Choroid plexus epithelial cell (primary cell): ENCODE measurements around the gene PLD1.
A peak's percentile ranks its signal among the peaks of the same experiment; 100 is the strongest.

Experiments used
- DNase-seq: peaks from one replicate; pipeline ENCODE4 v3.0.0-alpha.2; 2010; ENCODE audit warnings: low read depth
- H3K4me3 ChIP-seq: 2 replicates; pipeline ENCODE4 v1.5.1; 2011; ENCODE audit warnings: low read depth, mild to moderate bottlenecking, control low read depth, low read length, moderate library complexity
- CTCF ChIP-seq: conservative IDR thresholded peaks from 2 replicates; pipeline ENCODE4 v1.5.1; 2011; ENCODE audit warnings: low read depth, mild to moderate bottlenecking, control low read depth, inconsistent platforms, low read length, moderate library complexity

PLD1 gene

DNA sequence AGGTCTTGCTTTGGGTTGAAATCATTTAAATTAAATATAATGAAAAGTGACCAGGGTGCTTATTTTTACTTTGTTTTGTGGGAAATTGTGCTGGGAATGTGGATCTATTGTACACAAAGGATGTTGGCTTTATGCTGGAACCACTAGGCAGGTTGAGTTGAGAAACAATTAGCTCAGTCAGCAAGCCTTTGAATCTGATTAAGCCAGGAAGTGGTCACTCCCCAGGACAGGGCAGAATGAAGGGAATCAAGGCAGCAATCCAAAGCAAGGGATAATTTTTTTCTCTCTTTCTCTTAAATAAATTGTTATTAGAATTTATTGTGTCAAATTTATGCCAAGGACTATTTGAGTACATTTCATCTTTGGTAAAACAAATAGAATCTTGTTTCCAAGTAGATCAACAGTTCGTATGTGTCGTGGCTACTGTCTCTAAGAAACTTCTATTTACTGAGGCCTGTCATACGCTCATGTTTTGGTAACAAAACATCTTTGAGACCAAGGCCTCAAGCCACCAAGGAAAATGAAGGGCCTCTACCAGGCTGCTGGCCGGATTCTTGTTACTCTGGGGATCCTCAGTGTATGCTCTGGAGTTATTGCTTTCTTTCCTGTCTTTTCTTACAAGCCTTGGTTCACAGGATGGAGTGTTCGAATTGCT, 32.7 kb upstream of the PLD1 start, which contains the start of gene TMEM212:
Gene TMEM212, plus strand, starts transcription at position 486 of the 655 bp plus-strand sequence. Its CDS starts 35 bp downstream, at position 521.
- no peak within 1 kb of the TSS for H3K4me3 ChIP-seq
- DNase-seq: peak; percentile 64
- no peak for TF ChIP-seq CTCF

DNA sequence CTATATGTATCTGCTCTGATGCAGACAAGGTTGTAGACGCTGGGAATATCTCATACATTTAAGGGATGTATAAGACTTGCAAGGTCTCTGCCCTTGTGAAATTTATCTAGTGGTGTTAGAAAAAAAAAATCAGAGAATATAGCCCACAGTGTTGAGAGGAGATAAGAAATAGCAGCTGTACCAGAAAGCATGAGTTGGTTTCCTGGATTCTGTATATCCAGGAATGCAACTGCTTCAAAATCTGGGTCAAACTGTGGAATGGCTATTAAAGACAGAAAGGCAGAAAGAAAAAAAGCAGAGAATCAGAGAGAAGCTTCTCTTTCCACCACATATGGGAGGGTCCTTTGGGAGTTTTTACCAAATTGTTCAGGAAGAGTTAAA, 31.3 kb upstream of the PLD1 start:
- no peak for TF ChIP-seq CTCF
- no peak overlapping the region for H3K4me3 ChIP-seq
- peak; percentile 86 for DNase-seq

- no peak overlapping the region for H3K4me3 ChIP-seq
- TF ChIP-seq CTCF: no peak
- DNase-seq: no peak
Measured at GRCh38 chr3:171840811-171841619, 30.7 kb upstream of the PLD1 start.

DNA sequence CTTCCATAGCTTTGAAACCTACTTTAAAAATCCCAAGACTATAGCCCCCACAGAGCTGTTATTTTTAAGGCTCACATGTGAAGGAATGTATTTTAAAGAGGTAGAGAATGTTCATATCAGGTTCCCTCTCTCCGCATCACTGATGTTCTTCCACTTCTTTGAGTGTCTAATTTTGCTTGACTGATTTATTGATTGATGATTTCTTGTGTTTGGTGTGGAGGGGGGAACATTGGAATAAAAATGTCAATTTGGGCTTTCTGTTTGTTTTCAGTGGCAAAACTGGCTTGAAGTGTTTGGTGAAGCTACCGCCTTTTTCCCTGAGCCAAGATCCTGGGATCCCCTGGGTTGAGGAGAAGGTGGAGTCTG, 30.1 kb upstream of the PLD1 start:
- H3K4me3 ChIP-seq: no peak overlapping the region
- no peak for TF ChIP-seq CTCF
- DNase-seq: no peak

GRCh38 chr3:171839270-171839669, 29.0 kb upstream of the PLD1 start:
- TF ChIP-seq CTCF: no peak
- H3K4me3 ChIP-seq: no peak overlapping the region
- no peak for DNase-seq

GRCh38 chr3:171838218-171838720, 28.0 kb upstream of the PLD1 start:
- DNase-seq: peak; percentile 88
- peak overlapping the region; percentile 39 for H3K4me3 ChIP-seq
- peak; percentile 44 for TF ChIP-seq CTCF

- TF ChIP-seq CTCF: no peak
Measured at GRCh38 chr3:171837698-171838097, 27.4 kb upstream of the PLD1 start.

More at GRCh38 chr3:171837698-171838097, 27.4 kb upstream of the PLD1 start:
- DNase-seq: no peak
- H3K4me3 ChIP-seq: no peak overlapping the region
